HG03558 (cell line): ENCODE data around the gene ODF4.

Experiments used
- ATAC-seq: cut with Tn5 transposase; IDR thresholded peaks from one replicate; pipeline ENCODE4 v1.9.1; 2021; ENCODE audit warnings: moderate number of reproducible peaks; ENCODE audit not compliant: unreplicated experiment; ENCODE audit errors: extremely low read depth

ODF4 gene, protein sequence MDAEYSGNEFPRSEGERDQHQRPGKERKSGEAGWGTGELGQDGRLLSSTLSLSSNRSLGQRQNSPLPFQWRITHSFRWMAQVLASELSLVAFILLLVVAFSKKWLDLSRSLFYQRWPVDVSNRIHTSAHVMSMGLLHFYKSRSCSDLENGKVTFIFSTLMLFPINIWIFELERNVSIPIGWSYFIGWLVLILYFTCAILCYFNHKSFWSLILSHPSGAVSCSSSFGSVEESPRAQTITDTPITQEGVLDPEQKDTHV

DNA sequence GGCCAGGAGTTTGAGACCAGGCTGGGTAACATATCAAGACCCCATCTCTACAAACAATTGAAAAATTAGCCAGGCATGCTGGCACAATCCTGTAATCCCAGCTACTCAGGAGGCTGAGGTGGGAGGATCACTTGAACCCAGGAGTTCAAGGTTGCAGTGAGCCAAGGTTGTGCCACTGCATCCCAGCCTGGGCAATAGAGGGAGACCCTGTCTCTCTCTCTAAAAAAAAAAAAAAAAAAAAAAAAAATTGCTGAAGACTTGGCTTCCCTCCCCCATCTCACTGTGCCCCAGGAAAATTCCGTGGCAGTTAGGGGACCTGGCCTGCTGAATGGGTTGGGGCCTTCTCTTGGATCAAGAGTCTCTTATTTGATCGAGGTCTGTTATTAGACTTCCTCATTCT is at the start of gene ODF4:
TSS of gene ODF4 (plus strand) at position 301 of the 400 bp plus-strand sequence. CDS start 212 bp downstream, outside the sequence.
- ATAC-seq = no peak

DNA sequence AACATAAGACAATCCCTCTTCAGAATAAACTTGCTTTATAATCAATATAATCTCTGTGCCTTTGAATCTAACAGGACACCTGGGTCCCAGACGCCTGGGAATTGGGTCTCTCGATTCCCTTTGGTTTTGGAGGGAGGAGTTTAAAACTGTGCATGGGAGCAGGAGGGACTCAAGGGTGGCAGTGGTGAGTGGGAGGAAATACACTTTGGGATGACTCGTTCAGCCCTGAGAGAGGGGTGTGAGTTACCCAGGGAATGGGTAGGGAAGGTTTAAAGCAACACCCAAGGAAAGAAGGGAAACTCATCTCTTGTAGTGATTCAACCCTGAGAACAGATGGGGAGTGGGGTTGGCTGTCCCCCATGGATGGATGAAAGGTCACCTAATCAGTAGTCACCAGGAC is 49.6 kb upstream of the ODF4 start:
- ATAC-seq = no peak

DNA sequence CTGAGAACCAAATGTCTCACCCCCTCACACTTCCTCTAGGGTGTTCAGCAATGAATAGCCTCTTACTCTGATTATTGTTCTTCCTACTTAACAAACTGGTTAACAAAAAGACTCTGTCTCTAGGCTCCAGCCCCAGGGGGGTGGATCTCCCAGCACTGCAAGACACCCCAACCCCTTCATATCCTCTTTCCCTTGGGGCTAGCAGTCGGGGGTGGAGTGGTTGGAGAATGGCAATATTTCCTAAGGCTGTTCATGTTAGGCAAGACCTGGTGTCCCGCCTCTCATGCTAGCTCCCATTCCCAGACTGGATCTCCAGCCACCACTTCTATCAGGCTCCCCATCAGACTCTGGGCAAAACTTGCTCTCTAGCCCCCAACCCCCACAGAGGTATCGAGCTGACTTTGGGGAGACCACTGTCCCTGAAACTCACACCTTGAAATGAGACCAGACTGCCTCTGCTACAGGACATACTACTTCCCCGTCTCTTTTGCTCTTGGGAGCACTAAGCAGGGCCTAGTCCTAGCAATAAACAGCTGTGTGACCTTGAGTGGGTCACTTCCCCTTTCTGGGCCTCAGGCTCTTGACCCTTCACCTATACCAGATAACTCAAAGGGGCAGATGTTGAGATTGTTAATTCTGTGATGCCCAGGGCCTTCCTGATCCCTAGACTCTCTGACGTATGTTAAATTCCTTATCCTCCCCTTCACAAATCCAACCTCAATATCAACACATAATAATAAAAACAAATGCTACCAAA is 46.8 kb upstream of the ODF4 start:
- no peak for ATAC-seq

DNA sequence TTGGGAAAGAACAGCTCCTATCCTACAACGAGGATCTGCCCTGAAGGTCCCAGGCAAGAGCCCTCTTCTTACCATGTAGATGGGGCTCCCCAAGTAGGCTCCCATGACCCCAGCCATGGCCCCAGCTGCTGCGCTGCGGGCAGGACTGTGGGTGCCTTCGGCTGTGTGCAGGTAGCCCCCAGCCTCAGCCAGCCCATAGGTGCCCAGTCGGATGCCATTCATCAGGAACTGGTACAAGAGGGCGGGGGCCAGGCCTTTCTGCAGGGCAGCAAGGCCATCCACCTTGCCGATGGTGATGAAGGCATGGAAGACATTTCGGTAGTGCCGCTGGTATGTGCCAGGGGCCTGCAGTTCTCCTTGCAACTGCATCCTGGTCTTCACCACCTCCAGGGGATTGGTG is 45.3 kb upstream of the ODF4 start:
- ATAC-seq = no peak

GRCh38 chr17:8294814-8295316 is 44.8 kb upstream of the ODF4 start:
- ATAC-seq = no peak

GRCh38 chr17:8300226-8300625 is 39.4 kb upstream of the ODF4 start:
- ATAC-seq = no peak

- ATAC-seq = no peak
Measured at GRCh38 chr17:8300627-8301242, 38.9 kb upstream of the ODF4 start.

DNA sequence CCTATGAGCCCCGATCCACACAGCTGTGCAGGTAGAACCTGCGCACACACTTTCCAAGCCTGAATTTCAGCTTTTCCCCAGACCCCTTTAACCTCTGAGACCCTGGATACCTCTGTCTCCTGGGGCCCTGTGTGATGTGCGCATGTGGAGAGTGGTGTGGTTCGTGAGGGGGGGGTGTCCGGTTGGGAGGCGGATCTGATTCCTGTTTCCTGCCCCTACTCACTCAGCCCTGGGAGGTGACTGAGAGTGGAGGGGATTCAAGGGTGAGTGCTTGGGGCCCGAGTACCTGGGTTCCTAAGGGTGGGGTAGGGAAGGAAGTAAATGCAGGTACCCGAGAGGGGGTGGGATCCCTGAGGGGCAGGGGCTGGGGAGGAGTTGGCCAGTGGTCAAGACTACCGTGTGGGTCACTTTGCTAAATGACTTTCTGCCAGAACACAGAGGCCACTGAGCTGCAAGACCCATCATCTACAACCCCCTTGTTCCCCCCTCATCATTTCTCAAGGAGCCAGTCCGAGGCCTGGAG is 29.0 kb upstream of the ODF4 start:
- ATAC-seq = no peak

DNA sequence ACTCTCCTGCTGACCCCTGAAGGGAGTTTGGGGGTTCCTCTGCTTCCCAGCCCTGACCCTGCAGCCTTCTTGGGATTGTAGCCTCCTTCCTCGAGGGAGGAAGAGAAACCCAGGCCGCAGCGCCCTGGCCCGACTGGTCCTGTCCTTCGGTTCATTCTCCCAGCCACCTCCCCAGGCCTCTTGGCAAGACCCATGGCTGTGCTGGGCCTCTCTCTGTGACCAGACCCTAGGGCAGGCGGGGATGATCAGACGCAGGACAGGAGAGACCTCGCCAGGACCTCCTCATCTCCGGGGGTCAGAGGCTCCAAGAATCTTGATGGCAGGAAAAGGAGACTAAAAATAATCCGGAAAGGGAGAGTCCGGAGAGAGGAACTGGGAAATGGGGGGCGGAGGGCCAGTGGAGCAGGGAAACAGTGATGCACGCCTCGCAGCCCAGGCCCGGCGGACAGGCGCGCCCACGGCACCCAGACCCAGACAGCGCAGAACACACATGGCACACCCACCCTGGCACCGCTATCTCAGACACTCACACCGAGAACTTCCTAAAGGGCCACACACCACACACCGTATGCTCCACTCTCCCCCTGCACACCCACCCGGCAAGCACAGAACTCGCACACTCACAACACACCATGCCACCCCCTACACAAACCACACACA is 28.4 kb upstream of the ODF4 start:
- no peak for ATAC-seq

DNA sequence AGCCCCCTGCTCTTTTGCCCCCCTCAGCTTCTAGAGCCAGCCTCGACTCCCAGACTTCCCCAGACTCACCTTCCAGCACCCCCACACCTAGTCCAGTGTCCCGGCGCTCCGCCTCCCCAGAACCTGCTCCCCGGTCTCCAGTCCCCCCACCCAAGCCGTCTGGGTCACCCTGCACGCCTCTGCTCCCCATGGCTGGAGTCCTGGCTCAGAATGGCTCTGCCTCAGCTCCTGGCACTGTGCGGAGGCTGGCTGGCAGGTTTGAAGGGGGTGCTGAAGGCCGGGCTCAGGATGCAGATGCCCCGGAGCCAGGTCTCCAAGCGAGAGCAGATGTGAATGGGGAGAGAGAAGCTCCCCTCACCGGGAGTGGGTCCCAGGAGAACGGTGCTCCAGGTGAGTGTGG is 27.4 kb upstream of the ODF4 start:
- ATAC-seq = no peak

DNA sequence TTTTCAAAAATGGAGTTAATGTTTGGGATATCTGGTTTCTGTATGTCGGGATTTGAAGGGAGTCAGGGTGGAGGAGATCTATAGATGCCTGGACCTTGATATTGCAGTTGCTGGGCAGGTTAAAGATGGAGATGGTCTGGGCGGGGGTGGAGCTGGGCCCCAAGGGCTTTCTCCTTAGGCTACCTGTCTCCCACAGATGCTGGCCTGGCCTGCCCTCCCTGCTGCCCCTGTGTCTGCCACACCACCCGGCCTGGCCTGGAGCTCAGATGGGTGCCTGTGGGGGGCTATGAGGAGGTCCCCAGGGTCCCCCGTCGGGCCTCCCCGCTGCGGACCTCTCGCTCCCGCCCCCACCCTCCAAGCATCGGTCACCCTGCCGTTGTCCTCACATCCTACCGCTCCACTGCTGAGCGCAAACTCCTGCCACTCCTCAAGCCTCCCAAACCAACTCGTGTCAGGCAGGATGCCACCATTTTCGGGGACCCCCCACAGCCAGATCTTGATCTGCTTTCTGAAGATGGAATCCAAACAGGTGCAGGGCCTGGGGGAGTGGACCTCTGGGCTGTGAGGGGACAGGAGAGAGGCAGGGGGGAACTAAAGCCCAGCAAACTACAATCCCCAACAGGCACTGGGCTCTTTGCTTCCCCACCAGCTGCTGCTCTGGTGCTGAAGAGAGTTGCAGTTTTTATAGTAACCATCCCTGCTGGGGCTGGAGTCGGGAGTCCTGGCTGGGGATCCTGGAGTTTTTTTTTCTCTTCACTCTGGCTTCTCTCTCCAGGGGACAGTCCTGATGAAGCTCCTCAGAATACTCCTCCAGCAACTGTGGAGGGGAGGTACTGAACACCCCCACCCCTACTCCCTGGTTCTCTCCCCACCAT is 26.7 kb upstream of the ODF4 start:
- no peak for ATAC-seq

DNA sequence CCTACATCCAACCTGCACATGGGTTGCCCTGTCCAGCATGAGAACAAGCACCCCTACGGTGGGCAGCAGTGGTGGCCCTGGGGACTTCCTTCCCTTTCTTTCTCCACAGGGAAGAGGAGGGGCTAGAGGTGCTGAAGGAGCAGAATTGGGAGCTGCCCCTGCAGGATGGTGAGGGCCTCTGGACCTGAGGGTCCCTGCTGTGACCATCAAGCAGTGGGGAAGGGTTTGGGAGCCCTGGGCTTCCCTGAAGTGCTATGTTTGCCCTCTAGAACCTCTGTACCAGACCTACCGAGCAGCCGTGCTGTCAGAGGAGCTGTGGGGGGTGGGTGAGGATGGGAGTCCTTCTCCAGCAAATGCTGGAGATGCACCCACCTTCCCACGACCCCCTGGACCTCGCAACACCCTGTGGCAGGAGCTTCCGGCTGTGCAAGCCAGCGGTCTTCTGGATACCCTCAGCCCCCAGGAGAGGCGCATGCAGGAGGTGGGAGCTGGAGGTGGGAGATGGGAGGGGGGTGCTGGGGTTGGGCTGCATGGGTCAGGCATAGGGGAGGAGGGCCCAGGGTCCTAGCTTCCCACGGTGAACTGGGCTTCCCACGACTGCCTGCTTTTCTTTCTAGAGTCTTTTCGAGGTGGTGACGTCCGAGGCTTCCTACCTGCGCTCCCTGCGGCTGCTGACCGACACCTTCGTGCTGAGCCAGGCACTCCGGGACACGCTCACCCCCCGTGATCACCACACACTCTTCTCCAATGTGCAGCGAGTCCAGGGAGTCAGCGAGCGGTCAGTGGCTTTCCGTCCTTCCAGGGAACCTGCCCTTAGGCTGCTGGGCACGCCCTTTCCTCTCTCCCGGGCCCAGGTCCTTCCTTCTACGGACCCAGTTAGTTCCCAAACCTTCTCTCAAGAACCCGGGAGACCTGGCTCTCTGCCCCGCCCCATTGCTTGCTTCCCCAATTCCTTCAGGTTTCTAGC is 24.6 kb upstream of the ODF4 start:
- no peak for ATAC-seq

DNA sequence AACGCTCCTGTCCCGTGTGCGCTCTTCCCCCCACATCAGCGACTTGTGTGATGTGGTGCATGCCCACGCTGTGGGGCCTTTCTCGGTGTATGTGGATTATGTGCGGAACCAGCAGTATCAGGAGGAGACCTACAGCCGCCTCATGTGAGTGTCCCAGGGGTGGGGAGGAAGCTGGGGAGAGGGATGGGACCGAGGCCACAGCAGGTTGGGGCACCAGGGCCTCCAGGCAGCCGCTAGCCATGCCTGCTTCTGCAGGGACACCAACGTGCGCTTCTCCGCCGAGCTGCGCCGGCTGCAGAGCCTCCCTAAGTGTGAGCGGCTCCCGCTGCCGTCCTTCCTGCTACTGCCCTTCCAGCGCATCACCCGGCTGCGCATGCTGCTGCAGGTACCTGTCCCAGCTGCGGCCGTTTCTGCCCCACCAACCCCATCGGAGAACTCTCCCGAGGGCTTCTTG is 23.8 kb upstream of the ODF4 start:
- no peak for ATAC-seq

GRCh38 chr17:8318010-8318935 is 21.4 kb upstream of the ODF4 start:
- ATAC-seq = no peak

- no peak for ATAC-seq
Measured at GRCh38 chr17:8320262-8320661, 19.4 kb upstream of the ODF4 start.

- no peak for ATAC-seq
Measured at GRCh38 chr17:8320990-8321389, 18.6 kb upstream of the ODF4 start.

- ATAC-seq = no peak
Measured at GRCh38 chr17:8322061-8322460, 17.6 kb upstream of the ODF4 start.
